Stimulated activated CD8-positive, alpha-beta memory T cell treated with anti-CD3 and anti-CD28 coated beads, Interleukin-15, amount 100 ng/mL, for 1 hour (primary cell): Measurements from ENCODE around the gene FHL5.
"Not testable (repeated sequence)": the region's sequence is repeated elsewhere in the genome, so short reads cannot be mapped to it uniquely, and the experiment has no call there.

ENCODE experiments used
- DNase-seq: peaks from one replicate; pipeline ENCODE4 v3.0.0-alpha.2; 2020; ENCODE audit warnings: low read depth

FHL5 gene

GRCh38 chr6:96611342-96611991, 48.5 kb downstream of the FHL5 start:
- DNase-seq: no peak

DNA sequence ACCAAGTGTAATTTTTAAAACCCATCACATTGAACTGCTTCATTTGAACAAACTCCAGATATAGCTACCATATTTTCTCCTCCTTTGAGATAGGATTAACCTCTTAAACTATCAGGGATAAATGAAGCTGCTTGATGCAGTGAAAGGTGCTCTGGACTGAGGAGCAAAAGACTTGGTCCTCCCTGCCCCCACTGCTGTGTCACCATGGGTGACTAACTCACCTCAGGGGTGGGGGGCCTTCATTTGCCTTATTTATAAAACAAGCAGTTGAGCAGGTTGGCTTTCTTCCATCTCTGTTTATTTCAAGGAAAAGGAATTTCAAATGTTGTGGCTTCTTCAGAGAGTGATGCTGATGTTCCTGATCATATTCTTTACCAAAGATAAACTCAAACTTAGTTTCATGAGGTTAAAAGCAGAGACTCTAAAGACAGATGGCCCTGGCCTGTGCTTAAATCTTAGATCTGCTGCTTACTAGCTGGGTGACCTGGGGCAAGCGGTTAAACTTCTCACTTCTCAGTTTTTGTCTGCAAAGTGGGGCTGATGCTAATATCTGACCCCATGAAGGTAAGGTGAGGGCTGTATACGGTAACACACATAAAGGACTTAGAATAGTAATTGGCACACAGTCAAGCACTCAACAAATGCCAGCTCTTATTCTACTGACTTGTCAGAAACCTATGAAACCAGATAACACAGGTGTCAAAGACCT, 50.5 kb downstream of the FHL5 start:
- DNase-seq: no peak

DNA sequence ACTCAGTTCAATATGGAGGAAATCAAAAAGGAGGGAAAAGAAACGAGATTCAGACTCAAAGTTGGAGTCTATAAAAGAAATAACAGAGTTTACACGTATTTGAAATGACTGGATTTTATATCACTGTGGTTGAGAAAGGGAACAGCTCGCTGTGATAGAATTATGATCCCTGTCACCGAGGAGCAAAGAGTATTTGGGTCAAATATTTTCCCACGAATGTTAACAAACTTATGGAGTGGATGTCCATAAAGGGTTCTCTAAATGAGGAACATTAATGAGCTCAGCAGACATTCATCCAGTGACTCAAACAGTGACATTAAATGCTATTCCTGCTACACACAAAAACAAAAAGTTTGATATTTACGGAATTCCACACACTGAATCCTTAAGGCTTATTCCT, 57.9 kb downstream of the FHL5 start:
- DNase-seq: no peak

DNA sequence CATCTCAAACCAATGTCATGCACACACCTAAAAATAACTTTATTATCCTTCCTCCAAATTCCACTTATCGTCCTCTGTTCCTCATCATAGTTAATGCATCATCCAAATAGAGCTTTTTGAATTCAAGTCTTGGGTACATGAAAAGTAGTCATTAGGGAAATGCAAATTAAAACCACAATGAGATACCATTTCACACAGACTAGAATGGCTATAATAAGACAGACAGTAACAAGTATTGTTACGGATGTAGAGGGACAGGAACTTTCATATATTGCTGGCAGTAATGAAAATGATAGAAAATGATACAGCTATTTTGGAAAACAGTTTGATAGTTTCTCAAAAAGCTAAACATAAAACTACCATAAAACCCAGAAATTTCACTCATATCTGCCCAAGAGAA, 59.1 kb downstream of the FHL5 start:
- DNase-seq: no peak

- DNase-seq: no peak
These were observed 62.0 kb downstream of the FHL5 start for GRCh38 chr6:96624957-96625356.

- no peak for DNase-seq
These were observed 63.9 kb downstream of the FHL5 start for GRCh38 chr6:96626759-96627364.

GRCh38 chr6:96631248-96631647, 68.3 kb downstream of the FHL5 start:
- no peak for DNase-seq

DNA sequence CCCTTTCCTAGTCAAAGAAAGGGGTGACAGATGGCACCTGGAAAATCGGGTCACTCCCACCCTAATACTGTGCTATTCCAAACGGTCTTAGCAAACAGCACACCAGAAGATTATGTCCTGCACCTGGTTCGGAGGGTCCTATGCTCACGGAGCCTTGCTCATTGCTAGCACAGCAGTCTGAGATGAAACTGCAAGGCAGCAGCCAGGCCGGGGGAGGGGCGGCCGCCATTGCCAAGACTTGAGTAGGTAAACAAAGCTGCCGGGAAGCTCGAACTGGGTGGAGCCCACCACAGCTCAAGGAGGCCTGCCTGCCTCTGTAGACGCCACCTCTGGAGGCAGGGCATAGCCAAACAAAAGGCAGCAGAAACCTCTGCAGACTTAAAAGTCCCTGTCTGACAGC, 75.1 kb downstream of the FHL5 start:
- DNase-seq: not testable (repeated sequence)

GRCh38 chr6:96645106-96645505, 82.2 kb downstream of the FHL5 start:
- DNase-seq: no peak

GRCh38 chr6:96649926-96650325, 87.0 kb downstream of the FHL5 start:
- DNase-seq: no peak

- no peak for DNase-seq
These were observed 88.9 kb downstream of the FHL5 start for GRCh38 chr6:96651816-96652215.

- DNase-seq: no peak
These were observed 89.6 kb downstream of the FHL5 start for GRCh38 chr6:96652552-96652951.

GRCh38 chr6:96653181-96653580, 90.3 kb downstream of the FHL5 start:
- DNase-seq: no peak

DNA sequence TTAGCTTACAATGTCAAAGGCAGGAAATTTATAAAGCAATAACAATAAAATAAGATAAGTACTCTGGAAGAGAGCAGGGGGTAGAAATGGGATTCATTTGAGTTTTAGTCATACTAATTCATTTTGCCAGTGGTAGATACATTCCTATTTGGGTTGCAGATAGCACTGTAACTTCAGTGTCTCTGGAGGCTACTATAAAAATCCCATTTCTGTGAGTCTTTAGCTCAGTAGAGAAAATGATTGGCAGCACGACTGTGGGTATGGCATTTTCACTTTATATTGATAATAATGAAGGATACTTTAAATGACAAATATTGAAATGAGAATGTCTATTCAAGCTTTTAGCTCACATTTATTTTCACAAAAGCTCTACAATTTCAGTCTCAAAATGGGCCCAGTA, 93.6 kb downstream of the FHL5 start:
- no peak for DNase-seq

DNA sequence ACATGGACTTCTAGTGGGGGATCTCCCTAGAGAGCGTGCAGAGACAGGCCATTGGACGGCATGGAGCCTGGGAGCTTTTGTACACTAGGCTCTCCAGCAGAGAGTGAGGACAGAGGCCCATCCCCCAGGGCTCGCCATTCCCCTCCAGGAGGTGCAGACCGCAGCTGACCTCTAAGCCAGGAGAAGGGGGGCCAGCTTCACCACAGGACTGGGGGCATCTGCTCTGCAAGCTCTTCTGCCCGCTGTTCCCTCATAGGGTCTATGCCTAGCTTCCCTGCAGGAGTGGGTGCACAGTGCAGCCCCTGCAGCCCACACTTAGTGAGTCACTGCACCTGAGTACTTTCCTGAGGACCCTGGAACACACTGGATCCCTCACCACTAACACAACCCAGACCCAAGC, 94.4 kb downstream of the FHL5 start:
- no peak for DNase-seq

DNA sequence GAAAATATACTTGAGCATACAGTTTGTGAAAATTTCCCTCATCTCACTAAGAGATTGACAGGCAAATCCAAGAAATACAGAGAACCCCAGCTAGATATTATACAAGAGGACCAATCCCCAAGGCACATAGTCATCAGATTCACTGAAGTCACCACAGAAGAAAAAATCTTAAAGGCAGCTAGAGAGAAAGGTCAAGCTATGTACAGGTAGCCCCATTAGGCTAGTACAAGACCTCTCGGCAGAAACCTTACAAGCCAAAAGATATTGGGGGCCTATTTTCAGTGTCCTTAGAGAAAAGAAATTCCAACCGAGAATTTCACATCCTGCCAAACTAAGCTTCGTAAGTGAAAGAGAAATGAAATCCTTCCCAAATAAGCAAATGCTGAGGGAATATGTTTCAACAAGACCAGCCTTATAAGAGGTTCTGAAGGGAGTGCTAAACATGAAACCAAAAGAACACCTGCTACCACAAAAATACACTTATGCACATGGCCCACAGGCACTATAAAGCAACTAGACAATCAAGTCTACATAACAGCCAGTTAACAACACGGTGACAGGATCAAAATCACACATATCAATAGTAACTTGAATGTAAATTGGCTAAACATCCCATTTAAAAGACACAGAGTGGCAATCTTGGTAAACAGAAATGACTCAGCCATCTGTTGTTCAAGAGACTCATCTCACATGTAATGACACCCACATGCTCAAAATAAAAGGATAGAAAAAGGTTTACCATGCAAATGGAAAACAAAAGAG, 96.3 kb downstream of the FHL5 start:
- no peak for DNase-seq
